Breast epithelium (tissue), 3 donors: ENCODE measurements around the gene BRD4.

Experiments
- POLR2A ChIP-seq: fragments of 450-650 bp; IDR thresholded peaks from one replicate; pipeline ENCODE4 v1.6.1; 2016; ENCODE audit warnings: antibody characterized with exemption, mild to moderate bottlenecking, moderate library complexity
- POLR2AphosphoS5 ChIP-seq, 3 donors: sonication (generic); formaldehyde crosslinking; IDR thresholded peaks; one replicate each; pipeline ENCODE4 v1.6.1; 2017; ENCODE audit warnings: antibody characterized with exemption in 3 of 3
- TF ChIP-seq, protein P1 (sequence below), 3 donors: fragments of 450-650 bp; IDR thresholded peaks; one replicate each; pipeline ENCODE4 v1.5.1; 2016 to 2017; ENCODE audit warnings: antibody characterized with exemption in 3 of 3, mild to moderate bottlenecking in 3 of 3, moderate library complexity in 3 of 3

DNA sequence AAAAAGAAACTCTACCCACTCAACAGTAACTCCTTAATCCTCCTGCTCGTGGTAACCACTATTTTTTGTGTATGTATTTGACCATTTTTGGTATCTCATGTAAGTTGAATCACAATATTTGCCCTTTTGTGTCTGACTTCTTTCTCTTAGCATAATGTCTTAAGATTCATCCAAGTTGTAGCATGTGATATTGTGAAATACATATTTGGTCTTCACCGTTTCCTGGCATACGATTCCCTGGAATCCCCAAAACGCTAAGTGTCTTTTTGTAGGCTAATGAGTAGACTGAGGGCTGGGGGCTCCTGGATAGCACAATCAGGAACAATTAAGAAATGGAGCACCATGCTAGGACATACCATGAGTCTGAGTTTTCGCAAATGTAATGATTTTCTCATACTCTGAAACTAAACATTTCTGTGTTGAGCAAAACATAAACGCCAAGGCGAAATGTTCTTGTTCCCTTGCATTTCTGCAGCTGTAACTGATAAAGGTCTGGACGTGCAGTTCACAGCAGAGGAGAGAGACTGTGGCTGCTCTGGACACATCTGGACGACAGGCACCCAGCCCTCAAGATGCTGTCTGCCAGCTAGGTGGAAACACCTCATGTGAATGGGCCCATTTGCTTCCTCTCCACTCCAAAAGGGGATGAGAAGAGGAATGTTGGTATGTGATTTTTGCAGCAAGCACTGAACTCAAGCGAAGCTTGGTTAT lies 38.4 kb downstream of the BRD4 start:
- TF ChIP-seq, protein P1, sequence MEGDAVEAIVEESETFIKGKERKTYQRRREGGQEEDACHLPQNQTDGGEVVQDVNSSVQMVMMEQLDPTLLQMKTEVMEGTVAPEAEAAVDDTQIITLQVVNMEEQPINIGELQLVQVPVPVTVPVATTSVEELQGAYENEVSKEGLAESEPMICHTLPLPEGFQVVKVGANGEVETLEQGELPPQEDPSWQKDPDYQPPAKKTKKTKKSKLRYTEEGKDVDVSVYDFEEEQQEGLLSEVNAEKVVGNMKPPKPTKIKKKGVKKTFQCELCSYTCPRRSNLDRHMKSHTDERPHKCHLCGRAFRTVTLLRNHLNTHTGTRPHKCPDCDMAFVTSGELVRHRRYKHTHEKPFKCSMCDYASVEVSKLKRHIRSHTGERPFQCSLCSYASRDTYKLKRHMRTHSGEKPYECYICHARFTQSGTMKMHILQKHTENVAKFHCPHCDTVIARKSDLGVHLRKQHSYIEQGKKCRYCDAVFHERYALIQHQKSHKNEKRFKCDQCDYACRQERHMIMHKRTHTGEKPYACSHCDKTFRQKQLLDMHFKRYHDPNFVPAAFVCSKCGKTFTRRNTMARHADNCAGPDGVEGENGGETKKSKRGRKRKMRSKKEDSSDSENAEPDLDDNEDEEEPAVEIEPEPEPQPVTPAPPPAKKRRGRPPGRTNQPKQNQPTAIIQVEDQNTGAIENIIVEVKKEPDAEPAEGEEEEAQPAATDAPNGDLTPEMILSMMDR (IDR thresholded peaks at IDR 0.05), result no peak
- TF ChIP-seq POLR2A (no peak), POLR2AphosphoS5 (IDR thresholded peaks at IDR 0.05) (no peak)
